HCT116 (cell line): ENCODE data around the gene NR2C2AP. TPM values are rescaled to one million over a fixed set of nuclear protein-coding genes. Genes with fewer than 3 reads are reported as not detected.

Experiments
- ATAC-seq: fragments of 200-7000 bp; cut with Tn5 transposase; 2 replicates; pipeline ENCODE4 v1.9.1; 2020; ENCODE audit warnings: mild to moderate bottlenecking, moderate library complexity
- BruUV-seq: library from RNA; stranded (reverse); fragments of 400-500 nt; replicated peaks from 2 replicates; lab custom pipeline; 2021; lab: Mats Ljungman, UMichigan
- CTCF ChIA-PET: fragments of 300-600 bp; sonication (Branson Sonifier 250); formaldehyde crosslinking; loops from one replicate; lab custom pipeline; 2021; ENCODE audit warnings: antibody characterized with exemption; lab: Charles Lee
- POLR2A ChIA-PET: fragments of 300-600, 350-600 bp; sonication (Branson Sonifier 250); formaldehyde crosslinking; loops from one replicate; lab custom pipeline; 2021; ENCODE audit warnings: antibody characterized with exemption; lab: Charles Lee
- RAD21 ChIA-PET, 2 experiments: fragments of 300-600 bp; sonication (Branson Sonifier 250); formaldehyde crosslinking; loops; one replicate each; lab custom pipeline; 2023; ENCODE audit warnings: low total read pairs in 2 of 2; ENCODE audit not compliant: uncharacterized antibody in 2 of 2, unreplicated experiment in 2 of 2, low non-redundant PET in 1 of 2; lab: Charles Lee
- DNase-seq: peaks from one replicate; pipeline ENCODE4 v3.0.0-alpha.2; 2010; ENCODE audit warnings: low read depth, low spot score
- H2AFZ ChIP-seq: fragments of 200-600 bp; shearing (Covaris generic), sonication (generic); 2 replicates; pipeline ENCODE4 v1.6.1; 2017; ENCODE audit warnings: low read depth, mixed run types, mixed read lengths, antibody characterized with exemption, low read length; ENCODE audit not compliant: poor library complexity, severe bottlenecking
- H3K27ac ChIP-seq: 2 replicates; pipeline ENCODE4 v1.5.1; 2012; ENCODE audit warnings: low read depth, low read length
- H3K27me3 ChIP-seq: fragments of 200-600 bp; sonication (generic); 2 replicates; pipeline ENCODE4 v1.6.1; 2016; ENCODE audit warnings: mixed run types, low read length, mixed read lengths; ENCODE audit not compliant: insufficient read depth
- H3K36me3 ChIP-seq, 2 experiments: fragments of 200-500 bp in 1 of 2; fragments of 200-600 bp in 1 of 2; sonication (Bioruptor generic) in 1 of 2; sonication (generic) in 1 of 2; 2 replicates each; pipeline versions ENCODE4 v1.5.1 to v1.6.1; 2014 to 2016; ENCODE audit warnings: low read length in 2 of 2, inconsistent platforms in 1 of 2, mixed read lengths in 1 of 2, mixed run types in 1 of 2; ENCODE audit not compliant: insufficient read depth in 2 of 2, control insufficient read depth in 1 of 2
- H3K4me1 ChIP-seq, 2 experiments: fragments of 200-600 bp in 1 of 2; sonication (generic) in 1 of 2; 2 replicates each; pipeline versions ENCODE4 v1.5.1 to v1.6.1; 2012 to 2017; ENCODE audit warnings: low read length in 2 of 2, inconsistent platforms in 1 of 2, mild to moderate bottlenecking in 1 of 2, mixed read lengths in 1 of 2, mixed run types in 1 of 2, moderate library complexity in 1 of 2; ENCODE audit not compliant: insufficient read depth in 2 of 2, control insufficient read depth in 1 of 2
- H3K4me2 ChIP-seq: fragments of 200-600 bp; sonication (generic); 2 replicates; pipeline ENCODE4 v1.6.1; 2017; ENCODE audit warnings: mixed run types, low read length, mixed read lengths
- H3K4me3 ChIP-seq, 2 experiments: fragments of 200-600 bp in 1 of 2; sonication (generic) in 1 of 2; replicated peaks in 1 of 2; 2 replicates each; pipeline ENCODE4 v1.5.1; 2011 to 2016; ENCODE audit warnings: low read length in 2 of 2, control low read depth in 1 of 2, low read depth in 1 of 2, mild to moderate bottlenecking in 1 of 2, mixed read lengths in 1 of 2, mixed run types in 1 of 2
- H3K79me2 ChIP-seq: fragments of 200-600 bp; sonication (generic); 2 replicates; pipeline ENCODE4 v1.6.1; 2017; ENCODE audit warnings: mild to moderate bottlenecking, mixed run types, low read length, moderate library complexity, mixed read lengths; ENCODE audit not compliant: insufficient read depth
- H3K9ac ChIP-seq: fragments of 200-600 bp; sonication (generic); 2 replicates; pipeline ENCODE4 v1.6.1; 2016; ENCODE audit warnings: low read length, mixed read lengths
- H3K9me2 ChIP-seq: fragments of 200-600 bp; sonication (generic), shearing (Covaris generic); 2 replicates; pipeline ENCODE4 v1.6.1; 2017; ENCODE audit warnings: mixed run types, mild to moderate bottlenecking, moderate library complexity; ENCODE audit not compliant: insufficient read depth
- H3K9me3 ChIP-seq, 2 experiments: fragments of 200-500 bp in 1 of 2; fragments of 200-600 bp in 1 of 2; sonication (Bioruptor generic) in 1 of 2; sonication (generic) in 1 of 2; 2 replicates each; pipeline ENCODE4 v1.6.1; 2014 to 2017; ENCODE audit warnings: low read length in 2 of 2, mixed read lengths in 2 of 2, inconsistent platforms in 1 of 2, low read depth in 1 of 2, mild to moderate bottlenecking in 1 of 2, mixed run types in 1 of 2, moderate library complexity in 1 of 2; ENCODE audit not compliant: control insufficient read depth in 1 of 2, insufficient read depth in 1 of 2
- H4K20me1 ChIP-seq: fragments of 200-600 bp; sonication (generic), shearing (Covaris generic); 2 replicates; pipeline ENCODE4 v1.6.1; 2017; ENCODE audit warnings: mixed run types, mild to moderate bottlenecking, moderate library complexity; ENCODE audit not compliant: insufficient read depth
- CBX3 ChIP-seq: IDR thresholded peaks from 2 replicates; pipeline ENCODE4 v1.6.1; 2012; ENCODE audit warnings: low read depth
- EGR1 ChIP-seq: IDR thresholded peaks from 2 replicates; pipeline ENCODE4 v1.6.1; 2012; ENCODE audit warnings: low read depth
- EZH2 ChIP-seq: fragments of 200-600 bp; sonication (generic); IDR thresholded peaks from 2 replicates; pipeline ENCODE4 v1.6.1; 2017; ENCODE audit warnings: antibody characterized with exemption, mixed run types
- EZH2phosphoT487 ChIP-seq: fragments of 200-600 bp; IDR thresholded peaks from 2 replicates; pipeline ENCODE4 v1.6.1; 2018; ENCODE audit warnings: antibody characterized with exemption, borderline replicate concordance
- FOSL1 ChIP-seq: IDR thresholded peaks from 2 replicates; pipeline ENCODE4 v1.6.1; 2012; ENCODE audit warnings: low read depth
- JUND ChIP-seq: IDR thresholded peaks from 2 replicates; pipeline ENCODE4 v1.6.1; 2012
- POLR2A ChIP-seq: IDR thresholded peaks from 2 replicates; pipeline ENCODE4 v1.7.0; 2011; ENCODE audit warnings: borderline replicate concordance; ENCODE audit not compliant: insufficient read depth, insufficient read length; ENCODE audit errors: extremely low read depth
- RAD21 ChIP-seq: IDR thresholded peaks from 2 replicates; pipeline ENCODE4 v1.6.1; 2012; ENCODE audit warnings: low read depth, mild to moderate bottlenecking
- SIN3A ChIP-seq: IDR thresholded peaks from 2 replicates; pipeline ENCODE4 v1.6.1; 2012; ENCODE audit warnings: low read depth
- SP1 ChIP-seq: IDR thresholded peaks from 2 replicates; pipeline ENCODE4 v1.6.1; 2012; ENCODE audit warnings: low read depth
- SRF ChIP-seq: IDR thresholded peaks from 2 replicates; pipeline ENCODE4 v1.6.1; 2012; ENCODE audit warnings: low read depth
- TCF7L2 ChIP-seq: IDR thresholded peaks from 2 replicates; pipeline ENCODE4 v1.7.0; 2011; ENCODE audit warnings: borderline replicate concordance, inconsistent platforms; ENCODE audit not compliant: insufficient read depth, insufficient read length; ENCODE audit errors: extremely low read depth
- YY1 ChIP-seq: IDR thresholded peaks from 2 replicates; pipeline ENCODE4 v1.6.1; 2011; ENCODE audit warnings: low read length, low read depth, moderate library complexity, mild to moderate bottlenecking; ENCODE audit not compliant: insufficient replicate concordance; ENCODE audit errors: extremely low read depth
- ZNF274 ChIP-seq: fragments of 200-500 bp; sonication (Bioruptor generic); IDR thresholded peaks from 2 replicates; pipeline ENCODE4 v1.6.1; 2014; ENCODE audit warnings: mild to moderate bottlenecking, low read depth, low read length, inconsistent platforms
- intact Hi-C: fragments of 100-400 bp; cut with micrococcal nuclease; formaldehyde crosslinking; loops from 2 replicates; pipeline ENCODE4 v1.10.0; 2022
- total RNA-seq: library from RNA; stranded (reverse); gene quantifications from one replicate; pipeline ENCODE4 v1.2.1, GENCODE V29; 2021; ENCODE audit not compliant: unreplicated experiment
- TF ChIP-seq, protein P1 (sequence below): IDR thresholded peaks from 2 replicates; pipeline ENCODE4 v1.6.1; 2011; ENCODE audit warnings: mild to moderate bottlenecking, low read length, moderate library complexity; ENCODE audit not compliant: insufficient replicate concordance; ENCODE audit errors: extremely low read depth
- TF ChIP-seq, protein P2 (sequence below): IDR thresholded peaks from 2 replicates; pipeline ENCODE4 v1.6.1; 2012
- TF ChIP-seq, protein P3 (sequence below): IDR thresholded peaks from 2 replicates; pipeline ENCODE4 v1.6.1; 2012

Gene NR2C2AP
- total RNA-seq, 1 experiment from 2014 or later = 45.3 TPM

DNA sequence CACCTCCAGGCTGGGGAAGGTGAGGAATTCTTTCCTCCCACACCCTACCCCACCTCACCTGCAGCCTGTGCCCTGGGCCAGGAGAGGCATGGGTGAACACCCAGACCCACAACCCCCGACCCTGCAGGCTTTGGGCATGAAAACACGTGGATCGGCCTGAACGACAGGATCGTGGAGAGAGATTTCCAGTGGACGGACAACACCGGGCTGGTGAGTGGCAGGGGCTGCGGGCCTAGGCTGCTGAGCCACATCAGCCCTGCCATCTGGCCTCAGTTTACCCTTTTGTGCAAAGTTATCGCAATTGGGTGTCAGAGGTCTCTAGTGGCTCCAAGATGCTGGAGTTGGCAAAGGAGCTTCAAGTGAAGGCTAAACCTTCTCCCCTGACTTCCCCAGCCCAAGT, 37.3 kb upstream of the NR2C2AP start:
- TF ChIP-seq, protein P1, sequence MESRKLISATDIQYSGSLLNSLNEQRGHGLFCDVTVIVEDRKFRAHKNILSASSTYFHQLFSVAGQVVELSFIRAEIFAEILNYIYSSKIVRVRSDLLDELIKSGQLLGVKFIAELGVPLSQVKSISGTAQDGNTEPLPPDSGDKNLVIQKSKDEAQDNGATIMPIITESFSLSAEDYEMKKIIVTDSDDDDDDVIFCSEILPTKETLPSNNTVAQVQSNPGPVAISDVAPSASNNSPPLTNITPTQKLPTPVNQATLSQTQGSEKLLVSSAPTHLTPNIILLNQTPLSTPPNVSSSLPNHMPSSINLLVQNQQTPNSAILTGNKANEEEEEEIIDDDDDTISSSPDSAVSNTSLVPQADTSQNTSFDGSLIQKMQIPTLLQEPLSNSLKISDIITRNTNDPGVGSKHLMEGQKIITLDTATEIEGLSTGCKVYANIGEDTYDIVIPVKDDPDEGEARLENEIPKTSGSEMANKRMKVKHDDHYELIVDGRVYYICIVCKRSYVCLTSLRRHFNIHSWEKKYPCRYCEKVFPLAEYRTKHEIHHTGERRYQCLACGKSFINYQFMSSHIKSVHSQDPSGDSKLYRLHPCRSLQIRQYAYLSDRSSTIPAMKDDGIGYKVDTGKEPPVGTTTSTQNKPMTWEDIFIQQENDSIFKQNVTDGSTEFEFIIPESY = no peak
- TF ChIP-seq, protein P2, sequence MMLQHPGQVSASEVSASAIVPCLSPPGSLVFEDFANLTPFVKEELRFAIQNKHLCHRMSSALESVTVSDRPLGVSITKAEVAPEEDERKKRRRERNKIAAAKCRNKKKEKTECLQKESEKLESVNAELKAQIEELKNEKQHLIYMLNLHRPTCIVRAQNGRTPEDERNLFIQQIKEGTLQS = no peak
- no peak for TF ChIP-seq TCF7L2
- TF ChIP-seq EZH2phosphoT487 = no peak
- TF ChIP-seq SP1 = no peak
- no peak for TF ChIP-seq RAD21
- TF ChIP-seq FOSL1 = no peak
- TF ChIP-seq JUND = no peak
- TF ChIP-seq EGR1 = no peak
- TF ChIP-seq EZH2 = no peak
- TF ChIP-seq ZNF274 = no peak
- no peak for TF ChIP-seq YY1
- TF ChIP-seq SIN3A = no peak
- TF ChIP-seq, protein P3, sequence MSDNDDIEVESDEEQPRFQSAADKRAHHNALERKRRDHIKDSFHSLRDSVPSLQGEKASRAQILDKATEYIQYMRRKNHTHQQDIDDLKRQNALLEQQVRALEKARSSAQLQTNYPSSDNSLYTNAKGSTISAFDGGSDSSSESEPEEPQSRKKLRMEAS = no peak
- no peak for TF ChIP-seq POLR2A
- no peak for TF ChIP-seq CBX3
- TF ChIP-seq SRF = no peak
- no peaks in the 10 kb centered on the region for H4K20me1 ChIP-seq
- H3K4me2 ChIP-seq = no peak overlapping the region
- no peaks in the 10 kb centered on the region for H3K27me3 ChIP-seq
- RAD21 ChIA-PET = no interaction called here
- no peaks in the 10 kb centered on the region for H3K9me2 ChIP-seq
- DNase-seq (no peak), ATAC-seq (no peak)
- CTCF ChIA-PET = interaction anchor here (0.6 kb wide), 1 partner anchor 1130 kb away, joined by 3 read pairs; no protein-coding TSS in a partner anchor
- H3K4me3 ChIP-seq = no peak overlapping the region
- no peaks in the 10 kb centered on the region for H3K79me2 ChIP-seq
- H3K9me3 ChIP-seq = peaks cover 0 to 3% of the 10 kb centered on the region in 2 experiments; a peak in 1 of 4 replicates
- no peak overlapping the region for H3K9ac ChIP-seq
- POLR2A ChIA-PET = no interaction called here
- no TSS peak for BruUV-seq
- H2AFZ ChIP-seq = no peak overlapping the region
- no peak overlapping the region for H3K27ac ChIP-seq
- no peaks in the 10 kb centered on the region for H3K4me1 ChIP-seq
- no peaks in the 10 kb centered on the region for H3K36me3 ChIP-seq
- intact Hi-C loops = no loop called here
